ENCODE results near the gene LRRC31.

LRRC31 gene

GRCh38 chr3:169863458-169863899, 6.3 kb downstream of the LRRC31 start:
- peak; percentile 28 for DNase-seq (ENCODE audit: low read depth)

DNA sequence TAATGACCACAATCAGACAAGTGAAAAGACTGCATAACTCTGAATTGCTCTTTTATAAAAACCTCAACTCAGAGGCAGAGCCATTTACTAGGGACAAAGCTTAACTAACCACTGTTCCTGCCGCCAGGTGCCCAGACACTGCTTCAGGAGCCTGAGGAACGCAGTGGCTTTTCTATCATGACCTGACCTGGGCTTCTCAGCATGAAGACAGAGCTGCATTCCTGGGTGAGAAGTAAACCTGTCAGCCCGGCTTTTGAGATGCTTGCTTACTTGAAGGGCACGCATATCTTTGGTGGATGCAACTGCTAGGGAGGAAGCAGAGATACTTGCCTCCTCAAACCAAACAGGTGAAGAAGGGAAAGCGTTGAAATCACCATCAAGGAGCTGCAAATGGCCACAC, 7.9 kb downstream of the LRRC31 start:
- no peak for DNase-seq (ENCODE audit: low read depth)

DNA sequence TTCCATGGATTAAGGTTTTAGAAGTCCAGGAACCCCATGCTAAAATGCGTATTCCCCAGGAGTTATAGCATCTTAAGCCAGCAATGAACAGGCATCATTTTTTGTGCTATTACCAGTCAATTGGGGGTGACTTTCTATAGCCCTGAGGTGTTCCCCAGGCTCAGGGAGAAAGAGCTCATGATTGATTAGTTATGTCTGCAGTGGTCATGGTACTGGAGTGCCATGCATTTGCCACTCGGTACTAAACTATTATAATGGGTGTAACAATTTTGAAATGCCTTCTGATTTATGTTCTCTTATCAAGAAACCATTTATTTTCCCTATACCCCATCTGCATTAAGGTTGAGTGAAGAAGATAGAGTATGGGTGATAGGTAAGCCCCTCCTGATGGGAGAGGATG, 11.9 kb downstream of the LRRC31 start:
- no peak for DNase-seq (ENCODE audit: low read depth)

DNA sequence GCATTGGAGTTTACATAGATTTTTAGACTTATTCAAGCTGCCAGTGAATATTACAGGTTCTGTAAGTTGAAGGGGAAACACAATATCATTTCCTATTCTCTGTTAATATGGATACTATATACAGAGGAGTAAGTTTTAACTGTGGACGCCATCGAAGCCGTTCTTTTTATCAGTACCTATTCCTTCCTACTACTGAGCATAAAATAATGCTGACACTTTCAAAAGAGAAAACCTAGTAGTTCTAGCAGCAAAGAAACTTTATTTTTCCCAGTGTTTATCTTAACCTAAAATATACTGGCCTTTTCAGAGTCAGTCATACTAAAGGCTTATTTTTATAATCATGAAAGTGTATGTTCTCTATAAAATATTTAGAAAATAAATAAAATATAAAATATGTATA, 14.2 kb downstream of the LRRC31 start:
- no peak for DNase-seq (ENCODE audit: low read depth)

- DNase-seq (ENCODE audit: low read depth) = no peak
Observed at GRCh38 chr3:169850618-169851017, 19.1 kb downstream of the LRRC31 start.

DNA sequence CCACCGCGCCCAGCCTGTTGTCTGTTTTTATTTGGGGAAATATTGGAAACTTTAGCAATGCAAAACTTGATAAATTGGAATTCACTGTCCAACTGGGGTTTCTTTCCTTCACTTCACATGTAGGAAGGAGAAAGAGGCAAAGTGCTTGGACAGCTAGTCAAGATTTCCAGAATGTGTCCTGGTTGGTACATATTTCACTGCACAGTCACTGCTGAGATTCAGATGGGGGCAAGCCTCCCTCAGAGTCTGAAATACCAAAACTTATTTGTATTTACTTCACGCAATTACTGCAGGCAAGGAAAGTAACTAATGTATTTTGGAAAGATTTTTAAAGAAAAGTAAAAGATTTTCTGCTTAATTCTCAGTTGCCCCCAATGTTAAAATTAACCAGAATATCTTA, 21.0 kb downstream of the LRRC31 start:
- DNase-seq (ENCODE audit: low read depth) = no peak

GRCh38 chr3:169847896-169848295, 21.8 kb downstream of the LRRC31 start:
- DNase-seq (ENCODE audit: low read depth) = no peak

GRCh38 chr3:169846458-169847193, 23.1 kb downstream of the LRRC31 start:
- no peak for DNase-seq (ENCODE audit: low read depth)

DNA sequence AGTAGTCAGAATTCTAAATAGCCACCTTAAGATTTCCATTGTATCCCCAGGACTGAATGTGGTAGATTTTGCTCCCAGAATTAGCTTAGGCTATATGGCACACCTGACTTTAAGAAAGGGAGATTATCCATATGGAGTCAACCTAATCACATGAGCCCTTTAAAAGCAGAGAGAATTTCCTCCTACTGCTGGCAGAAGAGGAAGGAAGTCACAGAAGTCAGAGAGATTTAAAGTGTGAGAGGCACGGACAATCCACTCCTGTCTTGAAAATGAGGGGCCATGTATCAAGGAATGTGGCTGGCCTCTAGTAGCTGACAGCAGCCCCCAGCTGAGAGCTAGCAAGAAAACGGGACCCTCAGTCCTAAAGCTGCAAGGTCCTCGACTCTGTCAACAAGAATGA, 26.8 kb downstream of the LRRC31 start:
- no peak for DNase-seq (ENCODE audit: low read depth)

GRCh38 chr3:169841171-169841570, 28.6 kb downstream of the LRRC31 start:
- no peak for DNase-seq (ENCODE audit: low read depth)

- DNase-seq (ENCODE audit: low read depth) = no peak
Observed at GRCh38 chr3:169838511-169839030, 31.2 kb downstream of the LRRC31 start.

DNA sequence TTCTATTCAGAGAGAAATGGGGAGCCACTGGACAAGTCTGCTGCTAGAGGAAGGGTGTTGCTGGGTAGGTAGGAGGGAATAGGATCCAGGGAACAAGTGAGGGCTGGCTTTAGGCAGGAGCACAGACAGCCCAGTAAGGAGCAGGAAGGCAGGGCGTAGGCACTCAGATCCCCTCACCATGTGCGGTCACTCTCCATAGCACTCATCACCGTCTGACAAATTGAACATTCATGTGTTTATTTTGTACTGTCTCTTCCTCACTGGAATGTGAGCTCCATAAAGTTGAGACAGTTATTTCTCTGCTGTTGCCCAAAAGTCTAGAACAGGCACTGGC, 32.8 kb downstream of the LRRC31 start:
- no peak for DNase-seq (ENCODE audit: low read depth)

- DNase-seq (ENCODE audit: low read depth) = no peak
Observed at GRCh38 chr3:169836078-169836941, 33.4 kb downstream of the LRRC31 start.

DNA sequence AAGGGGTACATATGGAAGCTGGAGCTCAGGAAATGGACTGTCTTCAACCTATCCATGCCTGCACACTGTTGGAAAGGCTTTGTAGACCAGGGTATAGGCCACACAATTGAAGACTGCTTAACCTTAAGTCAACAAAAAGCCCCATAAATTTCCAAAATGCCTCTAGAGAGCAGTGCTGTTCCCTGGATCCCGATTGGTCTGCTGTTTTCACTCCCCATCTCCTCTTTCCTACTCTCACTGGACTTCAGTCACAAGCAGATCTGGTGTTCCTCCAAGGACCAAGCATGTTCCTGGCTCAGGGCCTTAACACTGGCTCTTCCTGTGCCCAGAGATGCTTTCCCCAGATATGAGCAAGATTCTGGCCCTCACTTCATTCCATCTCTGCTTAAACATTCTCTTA, 34.2 kb downstream of the LRRC31 start:
- no peak for DNase-seq (ENCODE audit: low read depth)

GRCh38 chr3:169827712-169828111, 42.0 kb downstream of the LRRC31 start:
- DNase-seq (ENCODE audit: low read depth) = no peak

GRCh38 chr3:169825316-169825715, 44.4 kb downstream of the LRRC31 start:
- no peak for DNase-seq (ENCODE audit: low read depth)

GRCh38 chr3:169822983-169823382, 46.8 kb downstream of the LRRC31 start:
- DNase-seq (ENCODE audit: low read depth) = no peak

DNA sequence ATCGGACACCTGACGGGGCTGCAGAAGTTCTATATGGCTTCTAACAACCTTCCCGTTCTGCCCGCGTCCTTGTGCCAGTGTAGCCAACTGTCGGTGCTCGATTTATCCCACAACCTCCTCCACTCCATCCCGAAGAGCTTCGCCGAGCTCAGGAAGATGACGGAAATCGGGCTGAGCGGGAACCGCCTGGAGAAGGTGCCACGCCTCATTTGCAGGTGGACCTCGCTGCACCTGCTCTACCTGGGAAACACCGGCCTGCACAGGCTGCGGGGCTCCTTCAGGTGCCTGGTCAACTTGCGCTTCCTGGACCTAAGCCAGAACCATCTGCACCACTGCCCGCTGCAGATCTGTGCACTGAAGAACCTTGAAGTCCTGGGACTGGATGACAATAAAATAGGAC, 47.2 kb downstream of the LRRC31 start:
- DNase-seq (ENCODE audit: low read depth) = no peak

DNA sequence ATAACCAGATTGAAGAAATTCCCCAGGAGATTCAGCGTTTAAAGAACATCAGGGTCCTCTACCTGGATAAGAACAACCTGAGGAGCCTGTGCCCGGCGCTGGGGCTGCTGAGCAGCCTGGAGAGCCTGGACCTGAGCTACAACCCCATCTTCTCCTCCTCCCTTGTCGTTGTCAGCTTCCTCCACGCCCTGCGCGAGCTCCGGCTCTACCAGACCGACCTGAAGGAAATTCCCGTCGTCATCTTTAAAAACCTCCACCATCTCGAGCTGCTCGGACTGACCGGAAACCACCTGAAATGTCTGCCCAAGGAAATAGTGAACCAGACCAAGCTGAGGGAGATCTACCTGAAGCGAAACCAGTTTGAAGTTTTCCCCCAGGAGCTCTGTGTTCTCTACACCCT, 47.6 kb downstream of the LRRC31 start:
- DNase-seq (ENCODE audit: low read depth) = no peak

GRCh38 chr3:169818316-169818715, 51.4 kb downstream of the LRRC31 start:
- DNase-seq (ENCODE audit: low read depth) = no peak

DNA sequence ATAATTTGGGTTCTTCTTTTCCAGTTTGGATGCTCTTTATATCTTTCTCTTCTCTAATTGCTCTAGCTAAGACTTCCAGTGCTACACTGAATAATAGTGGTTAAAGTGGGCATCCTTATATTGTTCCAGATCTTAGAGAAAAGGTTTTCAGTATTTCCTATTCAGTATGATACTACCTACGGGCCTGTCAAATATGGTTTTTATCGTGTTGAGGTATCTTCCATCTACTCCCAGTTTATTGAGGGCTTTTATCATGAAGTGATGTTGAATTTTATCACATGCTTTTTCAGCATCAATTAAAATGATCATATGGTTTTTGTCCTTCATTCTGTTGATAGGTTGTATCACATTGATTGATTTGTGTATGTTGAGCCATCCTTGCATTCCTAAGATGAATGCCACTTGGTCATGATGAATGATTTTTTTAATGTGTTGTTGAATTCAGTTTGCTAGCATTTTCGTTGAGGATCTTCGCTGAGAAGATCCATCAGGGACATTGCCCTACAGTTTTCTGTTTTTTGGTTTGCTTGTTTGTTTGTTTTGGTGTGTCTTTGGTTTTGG, 54.1 kb downstream of the LRRC31 start:
- DNase-seq (ENCODE audit: low read depth) = no peak

DNA sequence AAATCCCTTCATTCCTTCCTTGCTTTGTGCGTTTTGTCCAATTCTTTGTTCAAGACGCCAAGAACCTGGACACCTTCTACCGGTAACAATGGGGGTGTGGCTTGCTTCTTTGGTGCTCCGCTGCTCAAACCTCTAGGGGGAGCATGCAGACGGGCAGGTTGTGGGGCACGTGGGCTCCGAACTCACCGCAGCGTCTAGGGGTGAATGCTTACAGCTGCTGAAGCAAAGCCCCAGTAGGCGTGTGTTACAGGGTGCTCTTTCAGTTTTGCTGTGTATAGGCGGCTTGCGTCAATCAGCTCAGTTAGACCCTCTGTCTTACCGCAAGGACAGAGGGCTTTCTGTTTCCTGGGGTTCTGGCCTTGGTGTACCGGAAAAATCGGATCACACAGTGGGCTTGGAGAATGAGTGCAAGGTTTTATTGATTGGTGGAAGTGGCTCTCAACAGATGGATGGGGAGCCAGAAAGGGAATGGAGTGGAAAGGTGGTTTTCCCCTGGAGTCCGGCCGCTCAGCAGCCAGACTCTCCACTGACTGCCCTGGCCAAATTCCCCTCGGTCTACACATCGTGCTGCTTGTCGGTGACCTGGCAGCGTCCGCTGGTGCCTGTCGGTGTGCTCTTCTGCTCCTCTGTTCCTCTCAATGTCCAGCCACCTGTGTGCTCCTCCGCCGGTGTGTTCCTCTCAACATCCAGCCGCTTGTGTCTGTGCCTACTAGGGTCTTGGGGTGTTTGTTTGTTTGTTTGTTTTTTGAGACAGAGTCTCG, 55.8 kb downstream of the LRRC31 start:
- DNase-seq (ENCODE audit: low read depth) = peak; percentile 68

Measured in activated T-helper 9 cell treated with anti-CD3 and anti-CD28 coated beads, Interleukin-2, amount 50 U/mL, for 16 hours (primary cell).